Measurements from ENCODE around the gene SPEN.
"Not testable (repeated sequence)": the region's sequence is repeated elsewhere in the genome, so short reads cannot be mapped to it uniquely, and the experiment has no call there.

SPEN gene, protein sequence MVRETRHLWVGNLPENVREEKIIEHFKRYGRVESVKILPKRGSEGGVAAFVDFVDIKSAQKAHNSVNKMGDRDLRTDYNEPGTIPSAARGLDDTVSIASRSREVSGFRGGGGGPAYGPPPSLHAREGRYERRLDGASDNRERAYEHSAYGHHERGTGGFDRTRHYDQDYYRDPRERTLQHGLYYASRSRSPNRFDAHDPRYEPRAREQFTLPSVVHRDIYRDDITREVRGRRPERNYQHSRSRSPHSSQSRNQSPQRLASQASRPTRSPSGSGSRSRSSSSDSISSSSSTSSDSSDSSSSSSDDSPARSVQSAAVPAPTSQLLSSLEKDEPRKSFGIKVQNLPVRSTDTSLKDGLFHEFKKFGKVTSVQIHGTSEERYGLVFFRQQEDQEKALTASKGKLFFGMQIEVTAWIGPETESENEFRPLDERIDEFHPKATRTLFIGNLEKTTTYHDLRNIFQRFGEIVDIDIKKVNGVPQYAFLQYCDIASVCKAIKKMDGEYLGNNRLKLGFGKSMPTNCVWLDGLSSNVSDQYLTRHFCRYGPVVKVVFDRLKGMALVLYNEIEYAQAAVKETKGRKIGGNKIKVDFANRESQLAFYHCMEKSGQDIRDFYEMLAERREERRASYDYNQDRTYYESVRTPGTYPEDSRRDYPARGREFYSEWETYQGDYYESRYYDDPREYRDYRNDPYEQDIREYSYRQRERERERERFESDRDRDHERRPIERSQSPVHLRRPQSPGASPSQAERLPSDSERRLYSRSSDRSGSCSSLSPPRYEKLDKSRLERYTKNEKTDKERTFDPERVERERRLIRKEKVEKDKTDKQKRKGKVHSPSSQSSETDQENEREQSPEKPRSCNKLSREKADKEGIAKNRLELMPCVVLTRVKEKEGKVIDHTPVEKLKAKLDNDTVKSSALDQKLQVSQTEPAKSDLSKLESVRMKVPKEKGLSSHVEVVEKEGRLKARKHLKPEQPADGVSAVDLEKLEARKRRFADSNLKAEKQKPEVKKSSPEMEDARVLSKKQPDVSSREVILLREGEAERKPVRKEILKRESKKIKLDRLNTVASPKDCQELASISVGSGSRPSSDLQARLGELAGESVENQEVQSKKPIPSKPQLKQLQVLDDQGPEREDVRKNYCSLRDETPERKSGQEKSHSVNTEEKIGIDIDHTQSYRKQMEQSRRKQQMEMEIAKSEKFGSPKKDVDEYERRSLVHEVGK (N-terminal part only)

DNA sequence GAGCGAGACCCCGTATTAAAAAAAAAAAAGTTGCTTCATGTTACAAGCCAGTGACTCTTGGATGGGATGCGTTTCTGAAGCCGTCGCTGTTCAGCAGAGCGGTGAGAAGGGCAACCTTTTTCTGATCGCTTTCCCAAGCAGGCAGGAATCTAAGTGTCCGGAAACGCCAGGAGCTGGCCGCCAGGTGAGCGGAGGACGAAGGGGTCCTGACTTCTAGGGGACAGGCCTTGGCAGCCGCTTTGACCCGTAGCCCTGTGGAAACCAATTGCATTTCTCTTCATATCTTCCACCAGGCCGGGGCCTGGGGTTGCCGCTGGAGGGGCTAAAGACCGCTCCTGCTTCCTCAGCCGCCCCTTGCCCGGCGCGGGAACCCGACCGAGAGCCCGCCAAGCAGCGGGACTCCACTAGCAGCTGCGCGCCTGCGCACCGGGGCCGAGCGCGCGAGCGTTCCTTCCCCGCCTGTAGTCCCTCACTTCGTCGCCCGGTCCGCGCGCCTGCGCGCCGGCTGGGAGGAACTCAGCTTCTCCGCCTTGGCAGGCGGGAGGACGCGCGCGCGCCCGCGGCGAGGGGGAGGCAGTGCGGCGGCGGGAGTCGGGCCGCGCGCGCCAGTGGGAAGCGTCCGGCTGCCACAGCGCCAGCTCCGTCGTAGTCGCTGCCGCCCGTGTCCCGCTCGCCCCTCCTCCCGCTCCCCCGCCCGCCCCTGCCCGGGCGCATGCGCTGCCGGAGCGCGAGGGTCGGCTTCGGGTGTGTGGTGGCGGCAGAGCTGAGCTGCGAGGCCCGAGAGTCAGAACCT is at the start of gene SPEN:
SPEN (plus strand) TSS at position 608 of the 793 bp plus-strand sequence. CDS start 361 bp downstream, outside the sequence.
- peak; percentile 87 for DNase-seq

DNA sequence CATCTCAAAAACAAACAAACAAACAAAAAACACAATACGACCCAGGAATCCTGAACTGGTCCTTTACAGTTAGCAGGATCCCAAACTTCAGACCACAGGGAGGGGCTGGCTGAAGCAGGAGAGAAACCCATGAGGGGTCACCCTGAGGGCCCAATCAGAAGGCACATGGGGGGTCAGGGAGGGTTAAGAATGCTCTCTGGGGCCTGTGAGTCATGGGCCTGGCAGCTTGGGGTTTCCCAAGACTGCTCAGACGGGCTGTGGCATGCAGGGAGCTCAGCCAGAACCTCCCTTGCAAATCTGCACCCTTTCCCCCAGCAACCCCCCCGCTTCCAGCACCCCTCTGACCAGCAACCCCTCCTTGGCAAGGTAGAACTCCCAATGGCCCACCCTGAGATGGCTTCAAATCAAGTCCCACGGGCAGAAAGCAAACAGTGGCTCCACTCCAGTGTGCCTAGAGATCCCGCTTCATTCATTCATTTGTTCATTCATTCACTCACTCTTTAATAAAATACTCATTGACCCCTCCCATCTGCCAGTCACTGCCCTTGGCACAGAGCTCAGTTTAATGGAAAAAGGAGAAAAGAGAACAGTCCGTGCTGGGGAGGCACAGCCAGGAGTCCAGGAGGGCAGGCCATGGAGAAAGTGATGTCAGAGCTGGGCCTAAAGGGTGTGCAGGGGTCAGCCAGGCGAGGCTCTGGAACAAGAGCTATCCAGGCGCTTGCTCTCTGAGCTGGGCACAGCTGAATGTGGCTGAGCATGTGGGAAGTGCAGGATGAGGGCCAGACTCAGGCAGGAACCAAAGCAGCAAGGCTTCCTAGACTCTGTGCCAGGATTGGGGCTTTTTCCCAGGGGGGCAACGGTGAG is 48.3 kb upstream of the SPEN start:
- no peak for DNase-seq

DNA sequence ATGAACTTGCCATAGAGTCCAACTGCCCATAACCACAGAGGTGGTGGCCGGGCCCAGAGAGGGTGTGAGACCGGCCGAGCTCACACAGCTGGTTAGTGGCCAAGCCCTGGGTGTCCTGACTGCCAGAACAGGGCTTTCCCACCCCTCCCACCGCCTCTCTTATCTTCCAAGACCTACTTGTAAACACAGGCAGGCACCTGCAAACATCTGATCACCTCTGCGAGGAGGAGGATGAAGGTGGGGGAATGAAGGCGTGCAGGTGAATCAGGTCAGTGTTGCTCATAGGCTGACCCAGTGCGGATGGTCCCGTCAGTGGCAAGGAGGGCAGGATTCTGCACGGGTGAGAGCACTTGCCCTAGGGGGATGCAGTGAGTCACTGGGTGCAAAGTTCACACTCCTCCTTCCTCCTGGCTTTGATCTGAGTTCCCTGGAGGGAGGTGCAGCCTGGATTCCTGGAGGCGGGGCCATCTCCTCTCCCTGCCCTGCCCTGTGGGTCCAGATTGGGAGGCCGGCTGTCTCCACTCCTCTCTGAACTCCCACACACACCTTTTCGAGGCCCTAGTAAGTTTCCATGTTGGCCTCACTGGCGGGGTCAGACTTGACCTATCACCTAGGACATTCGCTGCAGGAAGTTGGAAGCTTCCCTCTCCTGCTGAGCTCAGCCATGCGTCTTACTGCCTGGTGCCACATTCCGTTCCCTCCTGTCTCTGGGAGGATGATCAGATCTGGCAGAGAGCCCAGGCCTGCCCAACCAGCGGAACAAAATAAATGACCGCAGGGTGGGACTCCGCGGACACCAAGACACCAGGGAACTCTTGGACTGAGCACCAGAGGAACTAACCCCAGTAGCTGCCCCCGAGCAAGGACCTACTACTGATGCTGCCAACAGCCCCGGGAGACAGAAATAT is 47.3 kb upstream of the SPEN start:
- no peak for DNase-seq

GRCh38 chr1:15802234-15802965 is 45.1 kb upstream of the SPEN start:
- no peak for DNase-seq

DNA sequence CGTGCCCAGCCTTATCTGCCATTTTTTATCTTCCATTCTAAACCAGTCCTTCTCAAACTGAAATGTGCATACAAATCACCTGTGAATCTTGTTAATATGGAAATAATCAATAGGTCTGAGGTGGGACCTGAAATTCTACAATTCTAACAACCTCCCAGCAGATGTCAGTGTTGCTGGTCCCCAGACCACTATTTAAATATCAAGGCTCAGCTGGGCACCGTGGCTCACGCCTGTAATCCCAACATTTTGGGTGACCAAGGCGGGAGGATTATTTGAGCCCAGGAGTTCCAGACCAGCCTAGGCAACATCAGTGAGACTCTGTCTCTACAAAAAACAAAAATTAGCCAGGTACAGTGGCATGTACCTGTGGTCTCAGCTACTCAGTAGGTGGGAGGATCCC is 44.1 kb upstream of the SPEN start:
- DNase-seq, result no peak

GRCh38 chr1:15804060-15804459 is 43.4 kb upstream of the SPEN start:
- no peak for DNase-seq

GRCh38 chr1:15807121-15807520 is 40.4 kb upstream of the SPEN start:
- DNase-seq, result no peak

- DNase-seq, result not testable (repeated sequence)
Measured at GRCh38 chr1:15807549-15807948, 40.0 kb upstream of the SPEN start, which contains the start of gene UQCRHL. TSS of gene UQCRHL (minus strand) at chr1:15807649. CDS start at chr1:15807649, 0 bp downstream.

- no peak for DNase-seq
Measured at GRCh38 chr1:15808955-15809354, 38.6 kb upstream of the SPEN start.

DNA sequence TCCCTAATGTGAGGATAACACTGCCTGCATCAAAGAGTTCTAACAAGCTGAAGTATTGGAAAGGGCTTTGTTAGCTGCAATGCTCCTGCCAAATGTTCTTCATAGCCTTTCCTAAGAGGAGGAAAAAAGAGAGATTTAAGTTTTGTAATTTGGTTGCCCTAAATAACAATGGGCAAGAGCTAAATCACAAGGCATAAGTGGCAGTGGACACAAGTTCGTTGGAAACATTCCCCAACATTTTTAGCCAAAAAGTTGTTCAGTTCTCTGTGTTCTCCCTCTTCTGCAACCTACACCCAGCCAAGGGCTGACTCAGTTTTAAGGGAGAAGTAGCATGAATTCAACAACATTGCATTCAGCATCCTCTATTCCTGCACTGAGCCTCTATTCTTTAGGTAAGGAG is 37.4 kb upstream of the SPEN start:
- no peak for DNase-seq

GRCh38 chr1:15816674-15817073 is 30.8 kb upstream of the SPEN start:
- no peak for DNase-seq

GRCh38 chr1:15820478-15820877 is 27.0 kb upstream of the SPEN start:
- DNase-seq, result no peak

- no peak for DNase-seq
Measured at GRCh38 chr1:15825800-15826199, 21.7 kb upstream of the SPEN start.

DNA sequence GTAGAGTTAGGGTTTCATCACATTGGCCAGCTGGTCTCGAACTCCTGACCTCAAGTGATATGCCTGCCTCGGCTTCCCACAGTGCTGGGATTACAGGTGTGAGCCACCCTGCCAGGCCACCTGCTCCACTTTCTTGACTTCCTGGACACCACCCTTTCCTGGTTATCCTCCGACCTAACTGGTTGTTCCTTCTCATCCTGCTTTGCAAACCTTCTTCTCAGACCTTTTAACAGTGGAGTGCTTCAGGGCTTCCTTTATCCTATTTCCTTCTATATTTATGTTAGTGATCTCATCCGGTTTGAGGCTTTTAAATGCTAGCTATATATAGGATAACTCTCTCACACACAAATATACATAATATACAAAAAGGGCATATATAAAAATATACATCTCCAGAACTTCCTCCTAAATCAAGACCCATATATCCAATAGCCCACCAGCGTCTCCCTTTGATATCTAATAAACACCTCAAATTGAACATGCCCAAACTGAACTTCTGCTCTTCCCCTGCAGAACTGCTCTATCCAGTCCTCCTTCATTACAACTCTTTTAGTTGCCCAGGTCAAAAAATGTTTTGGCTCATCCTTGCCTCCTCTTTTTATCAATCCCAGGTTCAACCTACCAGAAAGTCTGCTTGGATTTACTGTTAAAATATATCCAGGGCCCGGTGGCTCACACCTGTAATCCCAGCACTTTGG is 20.5 kb upstream of the SPEN start:
- no peak for DNase-seq

GRCh38 chr1:15827567-15827966 is 19.9 kb upstream of the SPEN start:
- not testable (repeated sequence) for DNase-seq

- DNase-seq, result not testable (repeated sequence)
Measured at GRCh38 chr1:15828931-15829330, 18.6 kb upstream of the SPEN start.

DNA sequence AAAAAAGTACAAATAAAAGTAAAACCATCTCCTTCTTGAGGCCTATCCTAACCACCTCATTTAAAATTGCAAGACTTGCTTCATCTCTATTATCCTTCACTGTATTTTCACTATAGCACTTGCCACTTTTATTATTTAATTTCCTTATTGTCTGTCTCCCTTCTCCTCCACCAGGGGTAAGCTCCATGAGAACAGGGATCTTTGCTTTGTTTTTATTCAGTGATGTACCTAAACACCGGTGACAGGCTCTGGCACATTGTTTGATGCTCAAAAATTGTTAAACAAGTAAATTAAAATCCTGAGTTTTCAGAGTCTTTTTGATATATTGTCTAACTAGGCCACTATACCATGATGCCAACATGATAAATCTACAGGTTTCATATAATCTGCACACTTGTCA is 17.2 kb upstream of the SPEN start:
- no peak for DNase-seq

- no peak for DNase-seq
Measured at GRCh38 chr1:15833069-15833679, 14.3 kb upstream of the SPEN start.
